ENCODE measurements around the gene PRORP.

DNA sequence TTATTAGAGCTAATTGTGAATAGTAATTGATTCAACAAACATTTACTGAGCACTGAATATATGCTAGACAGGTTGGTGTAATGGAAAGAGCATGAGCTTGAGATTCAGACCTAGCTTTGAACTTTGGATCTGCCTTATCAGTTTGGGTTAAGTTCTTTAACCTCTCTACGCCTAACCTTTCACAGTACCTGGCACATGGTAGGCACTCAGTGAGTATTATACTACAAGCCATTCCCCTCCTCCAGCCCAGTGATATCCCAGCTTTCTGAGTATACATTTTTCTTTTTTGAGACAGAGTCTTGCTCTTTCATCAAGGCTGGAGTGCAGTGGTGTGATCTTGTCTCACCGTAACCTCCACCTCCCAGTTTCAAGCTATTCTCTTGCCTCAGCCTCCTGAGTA is 44.3 kb upstream of the PRORP start:
- TF ChIP-seq KLF16 (CRISPR knock-in tag; IDR thresholded peaks at IDR 0.05) (no peak), MYC (CRISPR knock-in tag; IDR thresholded peaks at IDR 0.05; ENCODE audit: borderline replicate concordance) (peak; percentile 43; the same call in 1 of the 2 replicates)
- TF ChIP-seq, protein P1, sequence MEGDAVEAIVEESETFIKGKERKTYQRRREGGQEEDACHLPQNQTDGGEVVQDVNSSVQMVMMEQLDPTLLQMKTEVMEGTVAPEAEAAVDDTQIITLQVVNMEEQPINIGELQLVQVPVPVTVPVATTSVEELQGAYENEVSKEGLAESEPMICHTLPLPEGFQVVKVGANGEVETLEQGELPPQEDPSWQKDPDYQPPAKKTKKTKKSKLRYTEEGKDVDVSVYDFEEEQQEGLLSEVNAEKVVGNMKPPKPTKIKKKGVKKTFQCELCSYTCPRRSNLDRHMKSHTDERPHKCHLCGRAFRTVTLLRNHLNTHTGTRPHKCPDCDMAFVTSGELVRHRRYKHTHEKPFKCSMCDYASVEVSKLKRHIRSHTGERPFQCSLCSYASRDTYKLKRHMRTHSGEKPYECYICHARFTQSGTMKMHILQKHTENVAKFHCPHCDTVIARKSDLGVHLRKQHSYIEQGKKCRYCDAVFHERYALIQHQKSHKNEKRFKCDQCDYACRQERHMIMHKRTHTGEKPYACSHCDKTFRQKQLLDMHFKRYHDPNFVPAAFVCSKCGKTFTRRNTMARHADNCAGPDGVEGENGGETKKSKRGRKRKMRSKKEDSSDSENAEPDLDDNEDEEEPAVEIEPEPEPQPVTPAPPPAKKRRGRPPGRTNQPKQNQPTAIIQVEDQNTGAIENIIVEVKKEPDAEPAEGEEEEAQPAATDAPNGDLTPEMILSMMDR (CRISPR knock-in tag; IDR thresholded peaks at IDR 0.05) = no peak
- TF ChIP-seq, protein P2, sequence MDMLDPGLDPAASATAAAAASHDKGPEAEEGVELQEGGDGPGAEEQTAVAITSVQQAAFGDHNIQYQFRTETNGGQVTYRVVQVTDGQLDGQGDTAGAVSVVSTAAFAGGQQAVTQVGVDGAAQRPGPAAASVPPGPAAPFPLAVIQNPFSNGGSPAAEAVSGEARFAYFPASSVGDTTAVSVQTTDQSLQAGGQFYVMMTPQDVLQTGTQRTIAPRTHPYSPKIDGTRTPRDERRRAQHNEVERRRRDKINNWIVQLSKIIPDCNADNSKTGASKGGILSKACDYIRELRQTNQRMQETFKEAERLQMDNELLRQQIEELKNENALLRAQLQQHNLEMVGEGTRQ (IDR thresholded peaks at IDR 0.05; ENCODE audit: low read depth, low read length) = no peak
- TF ChIP-seq, protein P2 (CRISPR knock-in tag; IDR thresholded peaks at IDR 0.05; ENCODE audit: borderline replicate concordance) = no peak

All from HepG2 (cell line).